AG08396 (cell line): ENCODE measurements around the gene RAB3B.

Experiments used
- DNase-seq: peaks from one replicate; pipeline ENCODE4 v3.0.0; 2012; ENCODE audit warnings: low spot score, mixed read lengths

RAB3B gene

GRCh38 chr1:51956528-51957509 lies 33.7 kb downstream of the RAB3B start:
- DNase-seq = no peak

DNA sequence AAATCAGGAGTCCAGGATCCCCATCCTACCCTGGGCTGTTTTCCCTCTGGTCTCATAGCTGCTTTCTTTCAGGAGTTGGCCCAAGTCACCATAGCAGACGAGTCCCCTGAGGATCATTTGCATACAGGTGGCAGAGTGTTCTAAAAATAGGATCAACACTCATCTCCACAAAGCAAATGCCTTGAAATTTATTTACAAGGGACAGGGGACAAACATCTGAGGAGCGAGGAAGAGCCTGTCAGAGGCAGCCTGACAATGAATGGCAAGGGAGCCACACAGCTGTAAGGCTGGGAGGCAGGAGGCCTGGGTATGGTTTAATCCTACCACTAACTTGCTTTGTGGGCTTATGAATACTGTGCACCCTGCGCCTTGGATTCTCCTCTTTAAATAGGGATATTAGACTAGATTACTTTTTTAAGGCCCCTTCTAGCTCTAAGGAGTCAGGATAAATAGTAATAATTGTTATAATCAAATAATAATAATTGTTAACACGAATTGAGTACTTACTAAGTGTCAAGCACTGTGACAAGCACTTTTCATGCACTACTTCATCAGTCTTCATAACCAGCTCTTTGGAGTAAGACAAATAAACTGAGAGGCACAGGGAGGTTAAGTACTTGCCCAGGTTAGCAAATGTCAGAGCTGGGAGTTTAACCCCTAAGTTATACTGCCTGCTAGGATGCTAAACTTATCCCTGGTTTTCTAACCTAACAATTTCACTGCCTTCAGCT lies 34.5 kb downstream of the RAB3B start:
- no peak for DNase-seq

DNA sequence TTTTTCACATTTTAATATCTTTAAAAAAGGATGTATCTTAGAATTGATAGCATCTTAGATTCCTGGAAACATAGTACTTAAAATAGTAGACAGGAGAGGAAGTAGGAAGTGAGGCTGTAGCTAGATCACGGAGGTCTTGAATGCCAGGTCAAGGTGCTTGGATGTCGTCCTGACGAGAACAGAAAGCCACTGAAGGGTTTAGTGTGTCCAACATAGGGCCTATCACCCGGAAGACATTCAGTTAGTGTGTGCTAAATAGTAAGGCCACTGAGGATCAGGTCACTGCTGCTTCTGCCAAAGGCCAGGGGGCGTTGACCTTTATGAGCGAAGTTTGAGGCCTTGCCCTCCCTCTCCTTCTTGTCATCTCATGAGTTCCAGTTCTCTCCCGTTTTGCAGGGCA lies 35.7 kb downstream of the RAB3B start:
- no peak for DNase-seq

DNA sequence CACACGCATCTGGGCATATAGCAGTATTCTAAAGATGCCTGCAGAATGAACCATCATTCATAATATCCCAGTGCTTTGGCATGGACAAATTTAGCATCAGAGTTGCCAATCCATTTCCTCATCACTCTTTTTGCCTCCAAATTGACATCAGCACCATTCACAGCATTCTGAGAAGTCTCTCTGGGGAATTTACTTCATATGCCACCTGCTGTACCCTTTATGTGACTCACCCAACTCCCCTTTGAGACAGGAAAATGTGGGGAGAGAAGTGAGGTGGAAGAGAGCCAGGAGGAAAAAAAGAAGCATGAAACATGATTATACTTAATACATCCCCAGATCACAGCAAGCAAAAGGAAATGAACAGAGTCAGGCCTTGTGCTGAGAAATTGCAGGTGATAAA lies 37.4 kb downstream of the RAB3B start:
- no peak for DNase-seq

GRCh38 chr1:51952638-51953037 lies 37.9 kb downstream of the RAB3B start:
- no peak for DNase-seq

GRCh38 chr1:51950701-51951100 lies 39.8 kb downstream of the RAB3B start:
- DNase-seq = no peak

DNA sequence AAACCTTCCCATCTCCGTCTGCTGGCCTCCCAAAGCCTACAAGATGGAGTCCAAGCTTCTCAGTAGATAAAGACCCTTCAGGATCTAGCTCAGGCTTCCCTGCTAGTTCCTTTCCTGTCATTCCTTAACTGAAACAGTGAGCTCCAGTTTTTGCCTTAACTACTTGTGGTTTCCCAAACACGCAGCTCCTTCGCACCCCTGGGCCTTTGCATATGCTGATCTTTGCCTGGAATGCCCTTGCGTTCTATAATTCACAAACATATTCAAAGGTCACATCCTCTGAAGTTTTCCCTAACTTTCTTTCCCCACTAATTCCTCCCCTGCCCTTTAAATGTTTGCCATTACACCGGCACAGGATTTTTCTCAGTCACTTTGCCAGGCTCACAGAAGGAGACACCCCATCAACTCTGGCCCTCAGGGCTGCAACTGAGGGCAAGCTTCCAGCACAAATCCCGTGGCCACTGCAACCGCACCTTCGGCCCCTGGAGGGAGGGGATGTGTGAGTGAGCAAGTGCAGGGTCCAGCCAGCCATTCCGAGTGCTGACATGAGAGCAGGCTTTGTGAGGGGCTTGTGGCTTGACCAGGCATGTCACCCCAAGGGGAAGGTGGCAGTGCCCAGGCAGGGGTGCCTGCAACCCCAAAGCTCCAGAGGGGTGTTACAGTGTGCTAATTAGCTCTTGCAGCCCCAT lies 41.3 kb downstream of the RAB3B start:
- no peak for DNase-seq

GRCh38 chr1:51948491-51948915 lies 42.0 kb downstream of the RAB3B start:
- no peak for DNase-seq

GRCh38 chr1:51946300-51946699 lies 44.2 kb downstream of the RAB3B start:
- DNase-seq = peak; percentile 38

DNA sequence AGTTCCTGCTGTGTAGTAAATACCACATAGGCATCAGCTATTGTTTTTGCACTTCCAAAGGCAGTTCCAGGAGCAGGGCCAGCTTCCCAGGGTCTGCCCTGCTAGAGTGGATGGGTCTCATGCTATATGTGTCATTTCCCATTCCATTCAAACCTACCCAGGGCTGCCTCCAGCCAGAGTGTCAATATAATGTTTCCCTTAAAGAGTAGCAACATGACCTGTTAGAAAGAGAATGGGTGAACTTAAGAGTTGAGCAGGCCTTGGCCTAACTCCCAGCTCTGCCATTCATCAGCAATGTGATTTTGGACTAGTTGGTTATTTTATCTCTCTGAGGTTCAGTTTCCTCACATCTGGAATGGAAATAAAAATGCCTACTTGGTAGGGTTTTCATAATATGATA lies 44.9 kb downstream of the RAB3B start:
- no peak for DNase-seq

GRCh38 chr1:51942281-51942680 lies 48.2 kb downstream of the RAB3B start:
- DNase-seq = no peak

DNA sequence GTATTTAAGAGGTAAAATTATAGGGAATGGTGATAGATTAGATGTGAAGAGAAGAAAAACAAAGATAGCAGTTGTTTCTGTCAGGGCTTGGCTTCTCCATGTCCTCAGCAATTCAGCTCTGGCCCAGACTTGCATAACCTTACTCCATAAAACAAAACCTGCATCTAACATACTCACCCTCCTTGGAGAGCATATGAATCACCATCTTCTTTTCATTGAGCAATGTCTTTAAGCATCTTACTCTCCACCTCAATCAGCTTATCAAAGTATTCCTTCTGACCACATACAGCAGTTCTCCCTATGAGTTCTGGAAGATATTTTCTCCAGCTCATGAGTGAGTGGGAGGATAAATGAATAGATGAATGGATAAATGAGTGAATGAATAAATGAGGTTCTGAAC lies 49.0 kb downstream of the RAB3B start:
- no peak for DNase-seq

DNA sequence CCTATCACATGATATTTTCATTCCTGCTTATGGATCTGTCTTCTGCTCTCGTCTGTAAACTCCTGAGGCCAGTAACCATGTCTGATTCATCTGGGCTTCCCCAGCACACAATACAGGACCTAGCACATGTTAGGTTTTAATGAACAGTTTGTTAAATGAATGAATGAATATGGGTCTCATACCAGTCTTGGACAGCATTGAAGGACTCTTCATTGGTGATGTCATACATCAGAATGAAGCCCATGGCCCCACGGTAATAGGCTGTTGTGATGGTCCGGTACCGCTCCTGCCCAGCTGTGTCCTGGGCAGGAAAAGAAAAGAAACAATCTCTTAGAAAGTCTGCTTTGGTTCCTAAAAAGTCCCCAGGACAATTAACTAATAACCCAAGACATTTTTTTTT lies 53.4 kb downstream of the RAB3B start:
- DNase-seq = no peak

- DNase-seq = no peak
Measured at GRCh38 chr1:51936531-51936930, 54.0 kb downstream of the RAB3B start.

- DNase-seq = no peak
Measured at GRCh38 chr1:51933344-51933743, 57.2 kb downstream of the RAB3B start.

DNA sequence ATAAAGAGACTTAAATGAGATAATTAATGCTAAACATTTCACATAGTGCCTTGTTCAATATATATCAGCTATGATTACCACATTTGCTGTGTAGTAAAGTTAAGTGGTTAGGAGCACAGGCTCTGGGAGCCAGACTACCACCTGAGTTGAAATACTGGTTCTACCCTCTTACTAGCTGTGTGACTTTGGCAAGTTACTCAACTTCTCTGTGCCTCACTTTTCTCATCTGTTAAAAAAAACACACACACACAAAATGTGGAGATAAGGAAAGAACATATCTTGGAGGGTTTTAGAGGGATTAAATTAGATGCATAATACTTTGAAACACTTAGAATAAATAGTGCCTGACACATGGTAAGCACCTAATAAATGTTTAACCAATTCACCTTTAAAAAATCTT lies 60.2 kb downstream of the RAB3B start:
- no peak for DNase-seq

- DNase-seq = no peak
Measured at GRCh38 chr1:51928896-51929295, 61.6 kb downstream of the RAB3B start.

DNA sequence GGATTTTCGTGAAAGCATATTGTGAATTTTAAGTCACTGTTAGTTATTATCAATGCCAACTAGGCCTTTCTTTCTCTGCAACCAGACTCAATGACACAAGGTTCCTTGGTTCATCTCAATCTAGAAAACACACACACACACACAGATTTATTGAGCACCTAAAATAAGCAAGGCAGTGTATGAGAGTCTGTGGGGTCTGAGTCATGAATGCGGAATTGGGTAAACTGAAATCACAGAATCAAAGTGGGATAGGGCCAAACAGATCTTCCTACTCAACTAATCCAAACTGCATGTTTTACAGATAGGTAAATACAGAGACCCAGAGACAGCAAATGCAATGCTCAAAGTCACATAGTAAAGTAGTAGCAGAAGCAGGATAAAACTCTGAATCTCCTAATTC lies 63.5 kb downstream of the RAB3B start:
- no peak for DNase-seq

GRCh38 chr1:51926171-51926812 lies 64.2 kb downstream of the RAB3B start:
- DNase-seq = no peak

DNA sequence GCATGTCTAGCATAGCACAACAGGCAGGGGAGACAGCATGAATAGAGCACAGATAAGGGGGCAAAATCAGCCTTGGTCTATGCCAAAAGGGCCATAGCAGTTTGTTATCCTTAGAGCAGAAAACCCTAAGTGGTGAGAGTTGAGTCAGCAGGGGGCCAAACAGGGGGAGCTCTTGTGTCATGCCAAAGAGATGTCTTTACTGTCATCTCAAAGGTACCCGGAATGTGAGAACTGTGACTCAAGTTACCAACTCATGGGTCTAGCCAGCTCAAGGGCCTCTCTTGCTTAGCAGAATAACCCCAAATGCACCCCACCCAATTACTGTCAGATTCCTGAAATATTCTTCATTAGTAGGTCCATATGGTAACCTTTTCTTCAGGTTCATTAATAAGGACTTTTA lies 66.0 kb downstream of the RAB3B start:
- peak; percentile 72 for DNase-seq

- DNase-seq = no peak
Measured at GRCh38 chr1:51922040-51922439, 68.5 kb downstream of the RAB3B start.

- DNase-seq = no peak
Measured at GRCh38 chr1:51920130-51920529, 70.4 kb downstream of the RAB3B start.
